DLD1 (cell line): ENCODE data around the gene RBAK.
"Not testable (repeated sequence)": the region's sequence is repeated elsewhere in the genome, so short reads cannot be mapped to it uniquely, and the experiment has no call there.

Experiments
- in situ Hi-C: cut with HindIII; loops from 2 replicates; pipeline ENCODE4 v1.10.0; 2017; ENCODE audit warnings: low sequenced_read_pairs

The RBAK gene

DNA sequence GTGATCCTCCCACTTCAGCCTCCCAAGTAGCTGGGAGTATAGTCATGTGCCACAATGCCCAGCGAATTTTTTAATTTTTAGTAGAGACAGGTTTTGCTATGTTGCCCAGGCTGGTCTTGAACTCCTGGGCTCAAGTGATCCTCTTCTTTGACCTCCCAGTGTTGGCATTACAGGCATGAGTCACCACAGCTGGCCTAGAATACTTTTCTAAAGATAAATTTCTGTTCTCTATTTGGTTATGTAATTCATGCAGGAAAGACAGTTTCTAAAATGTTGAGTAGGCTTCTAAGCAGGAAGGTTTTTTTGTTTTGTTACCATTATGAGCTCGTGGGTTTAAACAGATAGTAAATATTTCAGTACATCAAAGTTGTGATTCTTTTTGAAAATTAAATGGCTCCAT lies 5.0 kb downstream of the RBAK start:
- in situ Hi-C loops, result no loop called here

DNA sequence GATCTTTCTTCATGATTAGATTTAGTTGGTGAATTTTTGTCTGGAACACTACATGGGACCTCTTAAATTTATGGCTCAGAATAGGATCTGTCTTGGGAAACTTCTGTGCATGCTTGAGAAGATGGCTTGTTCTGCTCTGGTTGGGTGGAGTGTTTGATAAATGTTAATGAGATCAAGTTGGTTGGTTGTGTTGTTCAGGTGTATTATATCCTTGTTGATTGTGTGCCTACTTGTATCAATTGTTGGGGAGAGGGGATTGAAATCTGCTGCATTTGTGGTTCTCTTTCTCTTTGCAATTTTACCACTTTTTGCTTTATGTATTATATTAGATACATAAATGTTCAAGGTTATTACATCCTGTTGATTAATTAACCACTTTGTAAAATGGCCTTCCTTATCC lies 6.1 kb downstream of the RBAK start:
- in situ Hi-C loops, result not testable (repeated sequence)

DNA sequence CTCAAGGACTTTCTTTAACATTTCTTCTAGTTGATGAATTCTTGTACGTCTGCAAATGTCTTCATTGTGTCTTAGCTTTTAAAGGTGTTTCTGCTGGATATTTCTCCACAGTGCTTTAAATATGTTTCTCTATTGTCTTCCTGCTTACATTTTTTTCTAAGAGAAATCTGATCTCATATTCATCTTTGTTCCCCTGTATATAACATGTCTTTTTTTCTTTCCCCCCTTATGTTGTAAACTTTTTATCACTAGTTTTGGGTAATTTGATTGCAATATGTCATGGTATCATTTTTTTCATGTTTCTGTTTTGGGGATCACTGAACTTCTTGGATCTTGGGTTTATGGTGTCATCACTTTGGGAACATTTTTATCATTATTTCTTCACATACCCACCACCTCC lies 7.5 kb downstream of the RBAK start:
- in situ Hi-C loops, result no loop called here

DNA sequence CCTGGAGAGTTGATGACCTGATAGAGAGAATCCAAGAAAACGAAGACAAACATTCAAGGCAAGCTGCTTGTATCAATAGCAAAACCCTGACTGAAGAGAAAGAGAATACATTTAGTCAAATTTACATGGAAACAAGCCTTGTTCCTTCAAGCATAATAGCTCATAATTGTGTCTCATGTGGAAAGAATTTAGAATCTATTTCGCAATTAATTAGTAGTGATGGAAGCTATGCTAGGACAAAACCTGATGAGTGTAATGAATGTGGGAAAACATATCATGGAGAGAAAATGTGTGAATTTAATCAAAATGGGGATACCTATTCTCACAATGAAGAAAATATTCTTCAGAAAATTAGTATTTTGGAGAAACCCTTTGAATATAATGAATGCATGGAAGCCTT lies 18.0 kb downstream of the RBAK start:
- in situ Hi-C loops, result loop anchor here (10.0 kb wide), 1 partner anchor 199 kb away; the partner anchor contains the start of gene PAPOLB

DNA sequence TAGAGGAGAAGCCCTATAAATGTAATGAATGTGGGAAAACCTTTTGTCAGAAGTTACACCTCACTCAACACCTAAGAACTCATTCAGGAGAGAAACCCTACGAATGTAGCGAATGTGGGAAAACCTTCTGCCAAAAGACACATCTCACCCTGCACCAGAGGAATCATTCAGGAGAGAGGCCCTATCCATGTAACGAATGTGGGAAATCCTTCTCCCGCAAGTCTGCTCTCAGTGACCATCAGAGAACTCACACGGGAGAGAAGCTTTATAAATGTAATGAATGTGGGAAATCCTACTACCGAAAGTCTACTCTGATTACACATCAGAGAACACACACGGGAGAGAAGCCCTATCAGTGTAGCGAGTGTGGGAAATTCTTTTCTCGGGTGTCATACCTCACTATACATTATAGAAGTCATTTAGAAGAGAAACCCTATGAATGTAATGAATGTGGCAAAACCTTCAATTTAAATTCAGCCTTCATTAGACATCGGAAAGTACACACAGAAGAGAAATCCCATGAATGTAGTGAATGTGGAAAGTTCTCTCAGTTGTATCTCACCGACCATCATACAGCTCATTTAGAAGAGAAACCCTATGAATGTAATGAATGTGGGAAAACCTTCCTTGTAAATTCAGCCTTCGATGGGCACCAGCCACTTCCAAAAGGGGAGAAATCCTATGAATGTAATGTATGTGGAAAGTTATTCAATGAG lies 18.9 kb downstream of the RBAK start:
- in situ Hi-C loops, result loop anchor here (10.0 kb wide), 1 partner anchor 200 kb away; the partner anchor contains the start of gene PAPOLB

DNA sequence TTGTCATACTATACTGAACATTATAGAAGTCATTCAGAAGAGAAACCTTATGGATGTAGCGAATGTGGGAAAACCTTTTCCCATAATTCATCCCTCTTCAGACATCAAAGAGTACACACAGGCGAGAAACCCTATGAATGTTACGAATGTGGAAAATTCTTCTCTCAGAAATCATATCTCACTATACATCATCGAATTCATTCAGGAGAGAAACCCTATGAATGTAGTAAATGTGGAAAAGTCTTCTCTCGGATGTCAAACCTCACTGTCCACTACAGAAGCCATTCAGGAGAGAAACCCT lies 19.4 kb downstream of the RBAK start:
- in situ Hi-C loops, result loop anchor here (10.0 kb wide), 1 partner anchor 200 kb away; the partner anchor contains the start of gene PAPOLB

DNA sequence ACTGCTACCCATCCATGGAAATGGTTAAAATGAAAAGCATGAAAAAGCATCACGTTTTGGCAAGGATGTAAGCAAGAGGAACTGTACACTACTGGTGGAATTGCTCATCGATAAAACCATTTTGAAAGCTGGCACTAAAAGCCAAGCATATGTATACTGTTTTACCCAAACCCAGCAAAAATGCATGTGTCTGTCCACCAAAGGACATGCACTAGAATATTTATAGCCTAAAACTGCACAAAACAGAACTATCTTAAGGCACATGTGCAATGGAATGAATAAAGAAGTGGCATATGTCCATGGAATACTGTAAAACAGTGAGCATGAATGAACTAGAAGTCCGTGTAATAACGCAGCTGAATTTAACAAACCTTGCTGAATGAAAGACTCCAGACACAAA lies 22.9 kb downstream of the RBAK start:
- in situ Hi-C loops, result loop anchor here (10.0 kb wide), 1 partner anchor 204 kb away; the partner anchor contains the start of gene PAPOLB

DNA sequence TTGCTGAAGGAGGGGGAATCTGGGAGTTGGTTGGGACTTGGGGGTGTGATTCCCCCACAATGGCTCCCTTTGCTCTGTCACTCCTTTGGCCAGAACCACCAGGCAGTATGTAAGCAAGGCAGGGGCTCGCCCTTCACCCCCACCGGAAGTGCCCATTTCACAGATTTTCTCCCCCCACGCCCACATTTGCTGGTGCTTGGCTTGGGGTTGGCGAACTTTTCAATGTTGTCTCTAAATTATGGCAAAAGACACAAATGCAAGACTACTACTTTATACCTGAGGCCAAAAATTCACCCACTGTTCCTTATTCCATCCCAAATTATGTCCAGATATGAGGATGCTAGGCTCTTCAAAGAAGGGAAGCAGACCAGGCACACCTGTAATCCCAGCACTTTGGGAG lies 24.5 kb downstream of the RBAK start:
- in situ Hi-C loops, result no loop called here

DNA sequence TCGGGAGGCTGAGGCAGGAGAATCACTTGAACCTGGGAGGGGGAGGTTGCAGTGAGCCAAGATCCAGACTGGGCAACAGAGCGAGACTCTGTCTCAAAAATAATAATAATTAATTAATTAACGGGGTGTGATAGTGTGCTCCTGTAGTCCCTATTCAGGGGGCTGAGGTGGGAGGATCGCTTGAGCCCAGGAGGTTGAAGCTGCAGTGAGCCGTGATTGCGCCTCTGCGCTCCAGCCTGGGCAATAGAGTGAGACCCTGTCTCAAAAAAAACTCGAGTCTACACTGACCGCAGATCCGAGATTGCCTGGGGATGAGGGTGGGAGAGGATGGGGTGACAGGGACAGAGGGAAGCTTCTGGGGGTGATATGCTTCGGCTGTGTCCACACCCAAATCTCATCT lies 29.5 kb downstream of the RBAK start:
- in situ Hi-C loops, result not testable (repeated sequence)

DNA sequence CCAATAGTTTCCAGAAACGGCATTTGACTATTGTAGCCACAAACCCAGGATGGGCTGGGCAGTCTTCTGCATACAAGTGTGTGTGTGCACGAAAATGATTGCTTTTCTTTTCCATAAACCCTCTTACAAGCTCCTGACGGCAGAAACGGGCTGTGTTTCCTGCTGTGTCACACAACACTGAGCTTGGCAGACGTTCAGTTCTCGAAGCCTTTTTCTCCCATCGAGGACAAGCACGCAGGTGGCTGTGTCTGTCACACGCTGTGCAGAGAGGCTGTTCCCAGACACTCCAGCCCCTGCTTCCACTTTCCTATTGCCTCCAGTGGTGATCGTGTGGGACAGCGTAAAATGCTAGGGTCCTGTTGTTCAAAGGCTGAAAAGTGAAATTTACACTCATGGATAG lies 32.1 kb downstream of the RBAK start:
- in situ Hi-C loops, result no loop called here

DNA sequence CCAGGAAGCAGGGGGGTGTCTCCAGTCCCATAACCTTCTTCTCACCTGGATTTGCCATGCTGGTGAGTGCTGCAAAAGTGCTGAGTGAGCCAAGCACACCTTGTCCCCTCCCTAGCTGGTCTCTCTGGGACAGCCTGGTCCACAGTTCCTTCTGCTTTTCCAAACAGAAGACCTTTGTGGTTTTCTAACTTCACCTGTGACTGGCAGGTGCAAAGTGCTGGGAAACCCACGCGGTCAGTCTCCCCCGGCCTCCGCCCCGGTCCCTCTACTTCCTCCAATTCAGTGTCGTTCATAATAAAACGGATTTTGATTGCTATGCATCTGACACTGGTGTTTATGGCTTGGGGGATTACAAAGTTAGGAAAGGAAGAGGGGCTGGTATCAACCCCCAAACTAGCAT lies 37.1 kb downstream of the RBAK start:
- in situ Hi-C loops, result no loop called here

DNA sequence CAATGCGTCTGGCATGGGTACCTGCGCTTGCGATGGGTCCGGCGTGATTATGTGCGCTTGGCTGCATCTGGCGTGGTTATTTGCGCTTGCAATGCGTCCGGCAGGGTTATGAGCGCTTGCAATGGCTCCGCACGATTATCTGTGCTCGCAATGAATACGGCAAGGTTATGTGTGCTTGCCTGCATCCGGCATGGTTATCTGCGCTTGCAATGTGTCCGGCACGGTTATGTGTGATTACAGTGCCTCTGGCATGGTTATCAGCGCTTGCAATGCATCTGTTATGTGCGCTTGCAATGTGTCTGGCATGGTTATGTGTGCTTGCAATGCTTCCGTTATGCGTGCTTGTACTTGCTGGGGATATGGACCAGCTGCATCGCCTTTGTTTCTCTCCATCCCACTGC lies 37.7 kb downstream of the RBAK start:
- in situ Hi-C loops, result no loop called here

DNA sequence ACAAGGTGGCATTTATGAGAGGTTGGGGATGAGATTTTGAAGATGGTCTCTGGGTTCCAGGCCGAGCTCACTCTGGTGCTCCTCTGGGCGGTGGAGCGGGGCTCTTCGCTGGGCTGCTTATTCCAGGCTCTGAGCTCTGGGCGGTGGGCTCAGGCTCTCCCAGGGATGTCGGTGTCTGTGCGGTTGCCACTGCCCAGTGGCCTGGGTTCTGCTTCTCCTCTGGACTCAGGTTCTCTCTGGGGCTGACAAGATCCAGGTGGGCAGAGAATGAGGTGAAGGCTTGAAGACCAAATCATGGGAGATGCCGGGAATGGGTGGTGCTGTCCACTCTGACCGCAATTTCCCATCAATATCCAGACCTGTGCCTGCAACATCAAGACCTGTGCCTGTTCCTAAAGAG lies 40.6 kb downstream of the RBAK start:
- in situ Hi-C loops, result no loop called here

DNA sequence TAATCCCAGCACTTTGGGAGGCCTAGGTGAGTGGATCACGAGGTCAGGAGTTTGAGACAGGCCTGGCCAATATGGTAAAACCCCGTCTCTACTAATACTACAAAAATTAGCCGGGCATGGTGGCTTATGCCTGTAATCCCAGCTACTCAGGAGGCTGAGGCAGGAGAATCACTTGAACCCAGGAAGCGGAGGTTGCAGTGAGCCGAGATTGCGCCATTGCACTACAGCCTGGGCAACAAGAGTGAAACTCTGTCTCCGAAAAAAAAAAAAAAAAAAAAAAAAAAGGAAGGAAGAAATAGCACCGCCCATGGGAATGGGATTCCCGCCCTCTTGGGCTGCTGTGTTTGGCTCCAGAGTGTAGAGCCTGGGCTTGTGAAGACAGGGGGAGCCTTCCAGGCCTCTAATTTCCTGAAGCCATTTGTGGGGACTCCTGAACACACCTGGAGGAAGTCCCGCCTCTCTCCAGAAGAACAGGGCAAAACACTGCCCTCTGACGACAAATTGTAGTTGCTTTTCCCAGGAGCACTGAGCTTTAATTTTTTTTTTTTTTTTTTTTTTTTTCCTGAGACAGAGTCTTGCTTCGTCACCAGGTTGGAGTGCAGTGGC lies 42.7 kb downstream of the RBAK start:
- in situ Hi-C loops, result not testable (repeated sequence)

DNA sequence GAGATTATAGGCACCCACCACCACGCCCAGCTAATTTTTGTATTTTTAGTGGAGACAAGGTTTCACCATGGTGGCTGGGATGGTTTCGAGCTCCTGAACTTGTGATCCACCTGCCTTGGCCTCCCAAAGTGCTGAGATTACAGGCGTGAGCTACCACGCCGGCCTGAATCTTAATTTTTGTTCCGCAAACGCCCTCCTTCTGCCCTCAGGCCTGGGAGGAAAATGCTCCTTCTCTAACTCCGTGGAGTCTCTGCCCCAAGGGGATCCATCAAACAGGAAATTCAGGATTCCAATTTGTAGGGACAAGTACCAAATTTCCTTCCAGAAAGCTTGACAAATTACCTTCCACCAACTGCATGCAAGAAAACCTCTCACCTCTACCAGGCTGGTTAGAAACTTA lies 43.2 kb downstream of the RBAK start:
- in situ Hi-C loops, result no loop called here

DNA sequence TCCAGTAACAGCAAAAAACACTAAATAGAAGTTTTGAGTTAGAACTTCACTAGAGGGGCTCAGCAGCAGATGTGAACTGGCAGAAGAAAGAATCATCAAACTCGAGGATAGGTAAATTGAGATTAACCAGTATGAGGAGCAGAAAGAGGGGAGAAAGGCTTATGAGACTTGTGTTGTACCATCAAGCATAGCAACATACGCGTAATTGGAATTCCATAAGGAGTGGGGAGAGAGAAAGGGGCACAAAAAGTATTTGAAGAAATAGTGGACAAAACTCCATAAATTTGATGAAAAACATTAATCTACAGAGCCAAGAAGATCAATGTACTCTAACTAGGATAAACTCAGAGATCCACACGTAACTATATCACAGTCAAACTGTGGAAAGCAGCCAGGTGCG lies 48.3 kb downstream of the RBAK start:
- in situ Hi-C loops, result no loop called here

DNA sequence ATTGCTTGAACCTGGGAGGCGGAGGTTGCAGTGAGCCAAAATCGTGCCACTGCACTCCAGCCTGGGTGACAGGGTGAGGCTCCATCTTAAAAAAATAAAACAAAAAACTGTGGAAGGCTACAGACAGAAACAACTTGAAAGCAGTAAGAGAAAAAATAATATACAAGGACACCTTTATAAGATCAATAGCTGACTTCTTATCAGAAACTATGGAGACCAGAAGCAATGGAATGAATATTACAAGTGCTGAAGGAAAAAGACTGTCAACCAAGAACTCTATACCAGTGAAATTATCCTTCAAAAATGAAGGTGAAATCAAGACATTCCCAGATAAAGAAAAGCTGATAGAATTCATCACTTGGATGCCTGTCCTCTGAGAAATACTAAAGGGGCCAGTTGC lies 49.0 kb downstream of the RBAK start:
- in situ Hi-C loops, result no loop called here

DNA sequence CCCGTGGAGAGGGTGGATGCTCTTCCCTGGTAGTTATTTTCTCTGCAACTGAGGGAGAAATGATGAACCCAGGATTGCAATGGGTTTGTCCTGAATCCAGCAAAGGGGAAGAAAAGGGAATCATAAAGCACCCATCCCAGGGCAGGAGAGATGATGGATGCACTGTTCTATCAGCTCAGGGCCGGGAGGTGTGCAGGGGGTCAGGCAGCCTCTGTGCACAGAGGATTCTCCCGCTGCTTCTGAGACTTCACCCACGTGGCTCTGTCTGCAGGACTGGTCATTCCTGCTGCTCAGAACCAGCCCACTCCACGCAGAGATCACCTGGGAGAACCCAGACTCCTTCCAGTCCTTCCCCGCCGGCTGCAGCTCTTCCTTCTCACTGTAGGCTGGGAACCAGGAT lies 70.7 kb downstream of the RBAK start:
- in situ Hi-C loops, result no loop called here

DNA sequence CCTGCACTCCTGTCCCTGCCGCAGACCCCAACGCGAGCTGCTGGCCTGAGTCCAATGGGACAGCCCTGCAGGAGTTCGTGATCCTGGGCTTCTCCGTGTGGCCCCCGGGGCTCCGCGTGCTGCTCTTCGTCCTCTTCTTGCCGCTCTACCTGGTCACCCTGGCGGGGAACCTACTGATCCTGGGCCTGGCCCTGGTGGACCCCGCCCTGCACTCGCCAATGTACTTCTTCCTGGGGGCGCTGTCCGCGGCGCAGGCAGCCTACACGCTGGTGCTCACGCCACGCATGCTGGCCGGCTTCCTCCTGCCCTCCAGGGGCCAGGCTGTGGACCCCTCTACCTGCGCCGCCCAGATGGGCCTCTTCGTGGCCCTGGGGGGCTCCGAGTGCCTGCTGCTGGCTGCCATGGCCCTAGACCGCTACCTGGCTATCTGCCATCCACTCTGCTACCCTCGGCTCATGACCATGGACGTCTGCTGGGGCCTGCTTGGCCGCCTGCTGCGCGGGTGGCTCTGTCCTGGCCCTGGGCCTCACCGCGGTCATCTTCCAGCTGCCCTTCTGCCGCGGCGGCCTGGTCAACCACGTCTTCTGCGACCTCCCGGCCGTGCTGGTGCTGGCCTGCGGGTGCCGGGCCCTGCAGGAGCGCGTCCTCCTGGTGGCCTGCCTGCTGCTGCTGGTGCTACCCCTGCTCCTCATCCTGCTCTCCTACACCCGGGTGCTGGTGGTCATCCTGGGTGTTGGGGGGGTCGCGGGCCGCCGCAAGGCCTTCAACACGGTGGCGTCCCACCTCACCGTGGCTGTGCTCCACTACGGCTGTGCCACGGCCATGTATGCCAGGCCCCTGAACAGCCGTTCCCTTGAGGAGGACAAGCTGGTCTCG lies 71.7 kb downstream of the RBAK start:
- in situ Hi-C loops, result no loop called here
